NOMO-1 treated with DMSO at 0.1 percent for 48 hours (cell line): Measurements from ENCODE around the gene GJA5.

Source experiments
- DNase-seq: peaks from one replicate; lab custom pipeline; 2025; ENCODE audit not compliant: unreplicated experiment; lab: John Stamatoyannopoulos, UW

GJA5 gene

GRCh38 chr1:147760481-147761260 lies at the start of gene GJA5:
Gene GJA5 (minus strand): TSS chr1:147760602. CDS start chr1:147759238, 1,364 bp downstream.
- no peak for DNase-seq

- no peak for DNase-seq
Observed at GRCh38 chr1:147809236-147809635, 48.8 kb upstream of the GJA5 start.

- no peak for DNase-seq
Observed at GRCh38 chr1:147808025-147808424, 47.6 kb upstream of the GJA5 start.

GRCh38 chr1:147807405-147807804 lies 47.0 kb upstream of the GJA5 start:
- no peak for DNase-seq

GRCh38 chr1:147804942-147805723 lies 44.7 kb upstream of the GJA5 start:
- DNase-seq: no peak

- DNase-seq: no peak
Observed at GRCh38 chr1:147800804-147801203, 40.4 kb upstream of the GJA5 start.

- no peak for DNase-seq
Observed at GRCh38 chr1:147798731-147799130, 38.3 kb upstream of the GJA5 start.

GRCh38 chr1:147794570-147794969 lies 34.2 kb upstream of the GJA5 start:
- no peak for DNase-seq

GRCh38 chr1:147791876-147792275 lies 31.5 kb upstream of the GJA5 start:
- DNase-seq: no peak

- no peak for DNase-seq
Observed at GRCh38 chr1:147787765-147788164, 27.4 kb upstream of the GJA5 start.

- no peak for DNase-seq
Observed at GRCh38 chr1:147786536-147786935, 26.1 kb upstream of the GJA5 start.

- DNase-seq: no peak
Observed at GRCh38 chr1:147785794-147786506, 25.5 kb upstream of the GJA5 start.

- no peak for DNase-seq
Observed at GRCh38 chr1:147784941-147785340, 24.5 kb upstream of the GJA5 start.

GRCh38 chr1:147781056-147781471 lies 20.7 kb upstream of the GJA5 start:
- no peak for DNase-seq

GRCh38 chr1:147777694-147778093 lies 17.3 kb upstream of the GJA5 start:
- no peak for DNase-seq

GRCh38 chr1:147773215-147773715 lies 12.9 kb upstream of the GJA5 start:
- no peak for DNase-seq

- DNase-seq: no peak
Observed at GRCh38 chr1:147772570-147772969, 12.2 kb upstream of the GJA5 start.

- DNase-seq: no peak
Observed at GRCh38 chr1:147771226-147772125, 11.1 kb upstream of the GJA5 start.

GRCh38 chr1:147769106-147769505 lies 8.7 kb upstream of the GJA5 start:
- no peak for DNase-seq

- DNase-seq: no peak
Observed at GRCh38 chr1:147768582-147768981, 8.2 kb upstream of the GJA5 start.
